Neural cell (in vitro differentiated cells): ENCODE data around the gene AMOTL2. TPM values are rescaled to one million over a fixed set of nuclear protein-coding genes. Genes with fewer than 3 reads are reported as not detected.

Source experiments
- H2AFZ ChIP-seq: fragments of 200-600, 300-800 bp; sonication (generic), shearing (Covaris generic); 2 replicates; pipeline ENCODE4 v1.6.0; 2014; ENCODE audit warnings: low read depth, mild to moderate bottlenecking, antibody characterized with exemption, low read length, moderate library complexity
- H3F3A ChIP-seq: fragments of 200-600 bp; shearing (Covaris generic); 2 replicates; pipeline ENCODE4 v1.6.1; 2016; ENCODE audit warnings: mild to moderate bottlenecking, moderate library complexity, mixed read lengths, antibody characterized with exemption, low read length; ENCODE audit not compliant: insufficient read depth, poor library complexity, severe bottlenecking
- H3K27ac ChIP-seq: fragments of 200-600, 300-800 bp; sonication (generic), shearing (Covaris generic); 2 replicates; pipeline ENCODE4 v1.5.1; 2014; ENCODE audit warnings: mild to moderate bottlenecking, low read length, moderate library complexity
- H3K27me3 ChIP-seq: fragments of 300-800, 200-600 bp; sonication (generic), shearing (Covaris generic); 2 replicates; pipeline ENCODE4 v1.6.0; 2014; ENCODE audit warnings: mild to moderate bottlenecking, low read depth, low read length, moderate library complexity; ENCODE audit not compliant: insufficient read depth
- H3K36me3 ChIP-seq: fragments of 300-800, 200-600 bp; sonication (generic), shearing (Covaris generic); 2 replicates; pipeline ENCODE4 v1.5.1; 2014; ENCODE audit warnings: mild to moderate bottlenecking, antibody characterized with exemption, low read length, moderate library complexity; ENCODE audit not compliant: insufficient read depth
- H3K4me2 ChIP-seq: fragments of 300-800, 200-600 bp; sonication (generic), shearing (Covaris generic); 2 replicates; pipeline ENCODE4 v1.6.0; 2014; ENCODE audit warnings: mild to moderate bottlenecking, low read length
- H3K4me3 ChIP-seq: fragments of 300-800, 200-600 bp; sonication (generic), shearing (Covaris generic); 2 replicates; pipeline ENCODE4 v1.5.1; 2014; ENCODE audit warnings: mild to moderate bottlenecking, low read length, moderate library complexity
- H3K79me2 ChIP-seq: fragments of 200-600 bp; shearing (Covaris generic); replicated peaks from 2 replicates; pipeline ENCODE4 v1.6.0; 2014; ENCODE audit warnings: mild to moderate bottlenecking, low read length, moderate library complexity; ENCODE audit not compliant: insufficient read depth
- H3K9ac ChIP-seq: fragments of 300-800, 200-600 bp; sonication (generic), shearing (Covaris generic); 2 replicates; pipeline ENCODE4 v1.6.1; 2016; ENCODE audit warnings: mild to moderate bottlenecking, low read length, mixed read lengths
- H3K9me2 ChIP-seq: fragments of 200-600 bp; shearing (Covaris generic); 2 replicates; pipeline ENCODE4 v1.6.1; 2016; ENCODE audit warnings: mild to moderate bottlenecking, low read length, mixed read lengths; ENCODE audit not compliant: insufficient read depth
- H3K9me3 ChIP-seq: fragments of 200-600, 300-800 bp; sonication (generic), shearing (Covaris generic); 2 replicates; pipeline ENCODE4 v1.6.1; 2016; ENCODE audit warnings: mild to moderate bottlenecking, mixed run types, low read length, moderate library complexity, mixed read lengths
- H4K20me1 ChIP-seq: fragments of 200-600 bp; shearing (Covaris generic); 2 replicates; pipeline ENCODE4 v1.6.1; 2016; ENCODE audit warnings: mild to moderate bottlenecking, mixed run types; ENCODE audit not compliant: insufficient read depth
- EP300 ChIP-seq: fragments of 450-650 bp; conservative IDR thresholded peaks from 2 replicates; pipeline ENCODE4 v1.6.1; 2014; ENCODE audit warnings: antibody characterized with exemption, mild to moderate bottlenecking, moderate library complexity; ENCODE audit not compliant: poor library complexity, severe bottlenecking
- EZH2 ChIP-seq: fragments of 200-600, 300-800 bp; shearing (Covaris generic), sonication (generic); IDR thresholded peaks from 2 replicates; pipeline ENCODE4 v1.6.1; 2014; ENCODE audit warnings: antibody characterized with exemption, low read length, borderline replicate concordance, mild to moderate bottlenecking; ENCODE audit not compliant: insufficient read depth, poor library complexity, severe bottlenecking
- MXI1 ChIP-seq: fragments of 450-650 bp; conservative IDR thresholded peaks from 2 replicates; pipeline ENCODE4 v1.6.1; 2014; ENCODE audit warnings: antibody characterized with exemption, mild to moderate bottlenecking; ENCODE audit not compliant: poor library complexity, severe bottlenecking
- POLR2AphosphoS5 ChIP-seq: IDR thresholded peaks from 2 replicates; pipeline ENCODE4 v1.6.1; 2012
- RAD21 ChIP-seq: fragments of 450-650 bp; conservative IDR thresholded peaks from 2 replicates; pipeline ENCODE4 v1.6.1; 2014; ENCODE audit warnings: antibody characterized with exemption, mild to moderate bottlenecking, moderate library complexity
- SMC3 ChIP-seq: fragments of 450-650 bp; conservative IDR thresholded peaks from 2 replicates; pipeline ENCODE4 v1.6.1; 2014; ENCODE audit warnings: antibody characterized with exemption, mild to moderate bottlenecking, moderate library complexity; ENCODE audit not compliant: poor library complexity
- TAF1 ChIP-seq: IDR thresholded peaks from 2 replicates; pipeline ENCODE4 v1.6.1; 2012; ENCODE audit warnings: low read depth
- polyA plus RNA-seq: library from polyadenylated mRNA; depleted of rRNA; stranded (reverse); fragments of >200 nt; gene quantifications from 2 replicates; pipeline ENCODE4 v1.2.3, GENCODE V29; 2014
- TF ChIP-seq, protein P1 (sequence below): IDR thresholded peaks from 2 replicates; pipeline ENCODE4 v1.6.1; 2012; ENCODE audit warnings: borderline replicate concordance
- TF ChIP-seq, protein P2 (sequence below): fragments of 450-650 bp; IDR thresholded peaks from 2 replicates; pipeline ENCODE4 v1.5.1; 2014; ENCODE audit warnings: antibody characterized with exemption, mild to moderate bottlenecking, moderate library complexity; ENCODE audit not compliant: poor library complexity, severe bottlenecking

The AMOTL2 gene
- polyA plus RNA-seq, 1 donor from 2014 or later = 30.1 TPM

DNA sequence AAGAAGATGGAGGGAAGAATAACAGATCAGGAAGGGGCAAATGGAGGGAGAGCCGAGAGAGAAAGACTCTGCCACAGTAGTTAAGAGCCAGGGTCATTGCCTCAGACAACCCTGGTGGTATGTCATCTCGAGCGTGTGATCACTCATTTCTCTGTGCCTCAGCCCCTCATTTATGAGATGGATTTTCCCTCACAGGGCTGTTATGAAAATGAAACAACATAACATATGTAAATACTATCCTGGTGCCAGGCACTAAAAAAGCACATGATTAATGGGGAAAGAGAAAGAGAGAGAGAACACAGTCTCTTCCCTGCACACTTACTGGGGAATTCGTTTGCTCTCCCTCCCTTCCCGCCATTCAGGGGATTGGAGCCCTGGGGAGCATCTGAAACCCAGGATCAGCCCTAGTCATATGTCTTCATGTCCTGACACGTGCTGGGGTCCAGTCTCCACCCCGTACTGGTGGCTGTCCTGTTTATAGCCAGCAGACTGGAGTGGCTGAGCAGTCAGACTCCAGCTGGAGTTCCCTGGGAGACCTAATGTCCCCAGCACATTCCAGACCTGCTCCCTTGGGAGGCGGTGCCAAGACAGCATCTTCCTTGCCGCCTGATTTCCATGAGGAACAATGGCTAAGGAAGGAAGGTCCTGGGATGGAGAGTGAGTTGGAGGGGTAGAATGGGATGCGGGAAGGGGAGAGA, 14.7 kb upstream of the AMOTL2 start:
- H3F3A ChIP-seq = no peaks in the 10 kb centered on the region
- no peaks in the 10 kb centered on the region for H3K79me2 ChIP-seq
- H3K9ac ChIP-seq = no peak overlapping the region
- no peak overlapping the region for H3K4me2 ChIP-seq
- H3K9me2 ChIP-seq = no peaks in the 10 kb centered on the region
- no peak overlapping the region for H2AFZ ChIP-seq
- H3K27ac ChIP-seq = no peak overlapping the region
- H3K27me3 ChIP-seq = no peaks in the 10 kb centered on the region
- no peaks in the 10 kb centered on the region for H3K36me3 ChIP-seq
- TF ChIP-seq EZH2 (no peak), MXI1 (no peak), POLR2AphosphoS5 (no peak), RAD21 (no peak), TAF1 (no peak), SMC3 (no peak), EP300 (no peak)
- TF ChIP-seq, protein P1, sequence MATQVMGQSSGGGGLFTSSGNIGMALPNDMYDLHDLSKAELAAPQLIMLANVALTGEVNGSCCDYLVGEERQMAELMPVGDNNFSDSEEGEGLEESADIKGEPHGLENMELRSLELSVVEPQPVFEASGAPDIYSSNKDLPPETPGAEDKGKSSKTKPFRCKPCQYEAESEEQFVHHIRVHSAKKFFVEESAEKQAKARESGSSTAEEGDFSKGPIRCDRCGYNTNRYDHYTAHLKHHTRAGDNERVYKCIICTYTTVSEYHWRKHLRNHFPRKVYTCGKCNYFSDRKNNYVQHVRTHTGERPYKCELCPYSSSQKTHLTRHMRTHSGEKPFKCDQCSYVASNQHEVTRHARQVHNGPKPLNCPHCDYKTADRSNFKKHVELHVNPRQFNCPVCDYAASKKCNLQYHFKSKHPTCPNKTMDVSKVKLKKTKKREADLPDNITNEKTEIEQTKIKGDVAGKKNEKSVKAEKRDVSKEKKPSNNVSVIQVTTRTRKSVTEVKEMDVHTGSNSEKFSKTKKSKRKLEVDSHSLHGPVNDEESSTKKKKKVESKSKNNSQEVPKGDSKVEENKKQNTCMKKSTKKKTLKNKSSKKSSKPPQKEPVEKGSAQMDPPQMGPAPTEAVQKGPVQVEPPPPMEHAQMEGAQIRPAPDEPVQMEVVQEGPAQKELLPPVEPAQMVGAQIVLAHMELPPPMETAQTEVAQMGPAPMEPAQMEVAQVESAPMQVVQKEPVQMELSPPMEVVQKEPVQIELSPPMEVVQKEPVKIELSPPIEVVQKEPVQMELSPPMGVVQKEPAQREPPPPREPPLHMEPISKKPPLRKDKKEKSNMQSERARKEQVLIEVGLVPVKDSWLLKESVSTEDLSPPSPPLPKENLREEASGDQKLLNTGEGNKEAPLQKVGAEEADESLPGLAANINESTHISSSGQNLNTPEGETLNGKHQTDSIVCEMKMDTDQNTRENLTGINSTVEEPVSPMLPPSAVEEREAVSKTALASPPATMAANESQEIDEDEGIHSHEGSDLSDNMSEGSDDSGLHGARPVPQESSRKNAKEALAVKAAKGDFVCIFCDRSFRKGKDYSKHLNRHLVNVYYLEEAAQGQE = no peak
- TF ChIP-seq, protein P2, sequence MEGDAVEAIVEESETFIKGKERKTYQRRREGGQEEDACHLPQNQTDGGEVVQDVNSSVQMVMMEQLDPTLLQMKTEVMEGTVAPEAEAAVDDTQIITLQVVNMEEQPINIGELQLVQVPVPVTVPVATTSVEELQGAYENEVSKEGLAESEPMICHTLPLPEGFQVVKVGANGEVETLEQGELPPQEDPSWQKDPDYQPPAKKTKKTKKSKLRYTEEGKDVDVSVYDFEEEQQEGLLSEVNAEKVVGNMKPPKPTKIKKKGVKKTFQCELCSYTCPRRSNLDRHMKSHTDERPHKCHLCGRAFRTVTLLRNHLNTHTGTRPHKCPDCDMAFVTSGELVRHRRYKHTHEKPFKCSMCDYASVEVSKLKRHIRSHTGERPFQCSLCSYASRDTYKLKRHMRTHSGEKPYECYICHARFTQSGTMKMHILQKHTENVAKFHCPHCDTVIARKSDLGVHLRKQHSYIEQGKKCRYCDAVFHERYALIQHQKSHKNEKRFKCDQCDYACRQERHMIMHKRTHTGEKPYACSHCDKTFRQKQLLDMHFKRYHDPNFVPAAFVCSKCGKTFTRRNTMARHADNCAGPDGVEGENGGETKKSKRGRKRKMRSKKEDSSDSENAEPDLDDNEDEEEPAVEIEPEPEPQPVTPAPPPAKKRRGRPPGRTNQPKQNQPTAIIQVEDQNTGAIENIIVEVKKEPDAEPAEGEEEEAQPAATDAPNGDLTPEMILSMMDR = no peak
- H3K4me3 ChIP-seq = no peak overlapping the region
- no peaks in the 10 kb centered on the region for H4K20me1 ChIP-seq
- H3K9me3 ChIP-seq = peaks cover 6% of the 10 kb centered on the region

DNA sequence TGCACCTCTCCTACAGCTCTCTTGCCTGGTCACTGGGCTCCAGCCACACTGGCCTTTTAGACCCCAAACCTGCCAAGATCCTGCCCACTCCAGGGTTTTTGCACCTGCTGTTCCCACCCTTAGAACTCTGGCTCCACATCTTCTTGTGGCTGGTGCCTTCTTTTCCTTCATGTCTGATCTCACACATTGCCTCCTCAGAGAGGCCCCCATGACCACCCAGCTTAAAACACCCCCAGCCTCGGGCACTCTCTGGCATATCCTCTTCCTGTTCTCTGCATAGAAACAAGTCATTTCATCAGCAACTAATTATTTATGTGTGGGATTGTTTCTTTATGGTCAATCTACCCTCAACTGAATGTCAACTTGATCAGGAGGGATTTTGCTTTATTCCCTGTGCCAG, 14.0 kb upstream of the AMOTL2 start:
- no peak overlapping the region for H3K4me3 ChIP-seq
- peaks cover 6% of the 10 kb centered on the region for H3K9me3 ChIP-seq
- no peak overlapping the region for H3K27ac ChIP-seq
- no peak overlapping the region for H3K9ac ChIP-seq
- no peaks in the 10 kb centered on the region for H3F3A ChIP-seq
- no peak for TF ChIP-seq EP300
- TF ChIP-seq MXI1 = no peak
- no peak for TF ChIP-seq TAF1
- TF ChIP-seq SMC3 = no peak
- TF ChIP-seq, protein P2 = no peak
- TF ChIP-seq, protein P1 = no peak
- TF ChIP-seq RAD21 = no peak
- H3K4me2 ChIP-seq = no peak overlapping the region
- no peaks in the 10 kb centered on the region for H3K36me3 ChIP-seq
- no peaks in the 10 kb centered on the region for H3K9me2 ChIP-seq
- no peaks in the 10 kb centered on the region for H3K27me3 ChIP-seq
- no peaks in the 10 kb centered on the region for H4K20me1 ChIP-seq
- no peaks in the 10 kb centered on the region for H3K79me2 ChIP-seq
- H2AFZ ChIP-seq = no peak overlapping the region
